HL-60 (cell line): ENCODE data around the gene HOXB5.

Experiments
- DNase-seq, 2 experiments: peaks; one replicate each; pipeline ENCODE4 v3.0.0-alpha.2; 2010 to 2020; ENCODE audit warnings: low read depth in 1 of 2, low spot score in 1 of 2
- H3K27ac ChIP-seq: fragments of 250-450 bp; sonication (Bioruptor Pico); replicated peaks from 2 replicates; pipeline ENCODE4 v1.5.1; 2020; ENCODE audit warnings: mild to moderate bottlenecking, moderate library complexity
- H3K27me3 ChIP-seq: fragments of 250-450 bp; sonication (Bioruptor Pico); 2 replicates; pipeline ENCODE4 v1.5.1; 2021; ENCODE audit warnings: mild to moderate bottlenecking, moderate library complexity; ENCODE audit not compliant: insufficient read depth, poor library complexity, severe bottlenecking
- H3K4me3 ChIP-seq: replicated peaks from 2 replicates; pipeline ENCODE4 v1.5.1; 2011; ENCODE audit warnings: mild to moderate bottlenecking, control low read depth, low read length; ENCODE audit not compliant: insufficient read depth
- CTCF ChIP-seq: IDR thresholded peaks from one replicate; pipeline ENCODE4 v1.5.1; 2011; ENCODE audit warnings: low read length, control low read depth, inconsistent platforms; ENCODE audit not compliant: insufficient read depth
- GABPA ChIP-seq: IDR thresholded peaks from 2 replicates; pipeline ENCODE4 v1.6.1; 2012; ENCODE audit warnings: low read depth
- POLR2AphosphoS5 ChIP-seq: IDR thresholded peaks from 2 replicates; pipeline ENCODE4 v1.6.1; 2012; ENCODE audit warnings: low read depth
- REST ChIP-seq: IDR thresholded peaks from 2 replicates; pipeline ENCODE4 v1.6.1; 2012; ENCODE audit warnings: low read depth; ENCODE audit not compliant: insufficient replicate concordance
- SPI1 ChIP-seq: IDR thresholded peaks from 2 replicates; pipeline ENCODE4 v1.6.1; 2012; ENCODE audit warnings: low read depth, mild to moderate bottlenecking, borderline replicate concordance

HOXB5 gene

GRCh38 chr17:48565925-48566710 lies 27.5 kb downstream of the HOXB5 start:
- no peak for DNase-seq
- Histone ChIP-seq H3K27ac (no peak overlapping the region), H3K4me3 (no peak overlapping the region), H3K27me3 (peaks cover 55% of the 10 kb centered on the region)
- TF ChIP-seq SPI1 (no peak), POLR2AphosphoS5 (no peak), GABPA (no peak), REST (no peak), CTCF (no peak)

- no peak for TF ChIP-seq POLR2AphosphoS5
- no peak for TF ChIP-seq REST
- TF ChIP-seq GABPA = no peak
- TF ChIP-seq SPI1 = no peak
- TF ChIP-seq CTCF = no peak
- Histone ChIP-seq H3K4me3 (no peak overlapping the region), H3K27me3 (peaks cover 46% of the 10 kb centered on the region)
Measured at GRCh38 chr17:48565022-48565554, 28.5 kb downstream of the HOXB5 start.

GRCh38 chr17:48564188-48565021 lies 29.2 kb downstream of the HOXB5 start:
- peaks cover 43% of the 10 kb centered on the region for H3K27me3 ChIP-seq
- H3K4me3 ChIP-seq = no peak overlapping the region
- no peak overlapping the region for H3K27ac ChIP-seq
- DNase-seq = no peak
- no peak for TF ChIP-seq GABPA
- no peak for TF ChIP-seq SPI1
- no peak for TF ChIP-seq REST
- TF ChIP-seq CTCF = no peak
- no peak for TF ChIP-seq POLR2AphosphoS5

More at GRCh38 chr17:48565022-48565554, 28.5 kb downstream of the HOXB5 start:
- no peak for DNase-seq
- H3K27ac ChIP-seq = no peak overlapping the region
